ENCODE results near the gene PROCA1. TPM values are rescaled to one million over a fixed set of nuclear protein-coding genes. Genes with fewer than 3 reads are reported as not detected.

PROCA1 gene
- total and polyA plus RNA-seq, 9 of the 15 experiments (the other 6 are each of a cell fraction or from before 2014, with no cell fraction given): 0.78 to 16.2 (median 5.6) TPM

- TF ChIP-seq VEZF1 (CRISPR knock-in tag; IDR thresholded peaks at IDR 0.05) (no peak), HOXB6 (CRISPR knock-in tag; IDR thresholded peaks at IDR 0.05; ENCODE audit: borderline replicate concordance) (0 out of 2 replicates have a peak, but pooled peaks have one; percentile 48), POLR2AphosphoS5 (IDR thresholded peaks at IDR 0.05; ENCODE audit: control insufficient read depth, insufficient read depth, low read depth, low read length) (peak; percentile 73; the same call in 1 of the 2 replicates), NR2C2 (CRISPR knock-in tag; IDR thresholded peaks at IDR 0.05) (peak; percentile 86), NR2C2 (tag; IDR thresholded peaks at IDR 0.05) (peak; percentile 69; the same call in 1 of the 2 replicates), ZFX (CRISPR knock-in tag; IDR thresholded peaks at IDR 0.05) (peak; percentile 80), ZBTB1 (CRISPR knock-in tag; IDR thresholded peaks at IDR 0.05; ENCODE audit: borderline replicate concordance, low read depth) (no peak; the same call in 1 of the 2 replicates), RHOXF2B (CRISPR knock-in tag; conservative IDR thresholded peaks at IDR 0.05) (peak; percentile 86; the same call in 1 of the 2 replicates), ATF1 (CRISPR knock-in tag; IDR thresholded peaks at IDR 0.05) (no peak), ATF1 (tag; IDR thresholded peaks at IDR 0.05) (peak; percentile 52; the same call in 1 of the 2 replicates), ZBTB7A (IDR thresholded peaks at IDR 0.05; ENCODE audit: borderline replicate concordance, control insufficient read depth, low read depth, low read length) (peak; percentile 17; the same call in 1 of the 2 replicates), XRCC5 (IDR thresholded peaks at IDR 0.05; ENCODE audit: low read depth, low read length) (no peak; the same call in 1 of the 2 replicates), CREB1 (IDR thresholded peaks at IDR 0.05) (peak; percentile 34; the same call in 1 of the 2 replicates), CREB1 (CRISPR knock-in tag; IDR thresholded peaks at IDR 0.05) (no peak), ZNF79 (CRISPR knock-in tag; IDR thresholded peaks at IDR 0.05; ENCODE audit: low read depth) (no peak), KDM4B (IDR thresholded peaks at IDR 0.05; ENCODE audit: borderline replicate concordance in 2 of 2, low read depth in 1 of 2) (peak in 1 of 2 experiments; percentile 16; a peak in 1 of 4 replicates), RB1 (IDR thresholded peaks at IDR 0.05; ENCODE audit: low read depth) (no peak), FOXA3 (CRISPR knock-in tag; conservative IDR thresholded peaks at IDR 0.05 in 1 of 2, IDR thresholded peaks at IDR 0.05 in 1 of 2) (no peak), TEAD1 (CRISPR knock-in tag; IDR thresholded peaks at IDR 0.05) (peak in 1 of 2 experiments; percentile 73; a peak in 1 of 4 replicates), TRIM28 (IDR thresholded peaks at IDR 0.05) (no peak; the same call in 1 of the 2 replicates), SAFB2 (IDR thresholded peaks at IDR 0.05; ENCODE audit: borderline replicate concordance, low read depth, low read length, severe bottlenecking) (no peak)
Observed at GRCh38 chr17:28725660-28726225, 14.1 kb upstream of the PROCA1 start (continued).
